ENCODE data around the gene RAB31.

- TF ChIP-seq CTCF (conservative IDR thresholded peaks at IDR 0.05; ENCODE audit: low read depth, low read length) (no peak), EZH2 (IDR thresholded peaks at IDR 0.05; ENCODE audit: borderline replicate concordance, low read depth, low read length, poor library complexity, severe bottlenecking) (no peak)
Measured at GRCh38 chr18:9906481-9906880, 198.4 kb downstream of the RAB31 start.
